Fibroblast of the aortic adventitia (primary cell): Measurements from ENCODE around the gene NEBL. TPM values are rescaled to one million over a fixed set of nuclear protein-coding genes. Genes with fewer than 3 reads are reported as not detected.

ENCODE experiments used
- DNase-seq: peaks from one replicate; pipeline ENCODE4 v3.0.0-alpha.2; 2010; ENCODE audit warnings: low read depth
- H3K4me3 ChIP-seq: 2 replicates; pipeline ENCODE4 v1.5.1; 2011; ENCODE audit warnings: low read depth, mild to moderate bottlenecking, control low read depth, low read length, moderate library complexity
- total RNA-seq: library from RNA; depleted of rRNA; stranded (reverse); fragments of >200 nt; gene quantifications from 2 replicates; pipeline ENCODE4 v1.2.3, GENCODE V29; 2012; ENCODE audit warnings: low replicate concordance
- TF ChIP-seq, protein P1 (sequence below): IDR thresholded peaks from 2 replicates; pipeline ENCODE4 v1.5.1; 2011; ENCODE audit warnings: mild to moderate bottlenecking, low read length, control low read depth, inconsistent platforms; ENCODE audit not compliant: insufficient read depth

Gene NEBL
- total RNA-seq, 1 donor, result 0.09 TPM

DNA sequence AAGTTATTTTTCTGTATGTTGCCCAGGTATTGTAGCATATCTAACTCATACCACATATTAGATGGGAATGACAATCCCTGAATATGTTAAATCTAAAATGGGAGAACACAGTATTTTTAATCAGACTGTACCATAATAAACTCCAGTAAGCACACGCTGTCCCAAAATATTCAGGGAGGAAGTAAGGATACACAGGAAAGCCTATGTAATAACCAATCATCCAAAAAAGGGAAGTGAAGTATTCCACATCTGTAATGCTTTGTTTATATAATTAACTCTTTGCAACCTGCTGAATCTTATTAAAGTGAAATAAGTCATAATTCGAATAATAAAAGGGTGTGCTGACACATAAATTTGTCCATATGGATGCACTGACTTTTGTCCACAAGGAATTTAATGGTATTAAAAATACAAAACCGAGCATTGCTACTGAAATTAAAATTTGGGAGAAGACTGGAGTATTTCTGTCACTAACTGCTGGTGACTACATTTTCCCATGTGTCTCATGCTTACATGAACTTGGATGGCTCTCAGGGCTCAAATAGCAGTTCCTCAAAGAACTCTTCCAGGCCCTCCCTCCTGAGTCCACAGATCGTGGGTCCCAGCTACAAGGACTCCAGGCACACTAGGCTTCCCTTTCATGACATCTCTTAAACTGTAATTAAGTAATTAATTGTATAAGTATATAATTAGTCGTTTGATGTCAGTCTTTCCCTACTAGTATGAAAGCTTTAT, 120.6 kb downstream of the NEBL start:
- no peak for DNase-seq
- no peak overlapping the region for H3K4me3 ChIP-seq
- TF ChIP-seq, protein P1, sequence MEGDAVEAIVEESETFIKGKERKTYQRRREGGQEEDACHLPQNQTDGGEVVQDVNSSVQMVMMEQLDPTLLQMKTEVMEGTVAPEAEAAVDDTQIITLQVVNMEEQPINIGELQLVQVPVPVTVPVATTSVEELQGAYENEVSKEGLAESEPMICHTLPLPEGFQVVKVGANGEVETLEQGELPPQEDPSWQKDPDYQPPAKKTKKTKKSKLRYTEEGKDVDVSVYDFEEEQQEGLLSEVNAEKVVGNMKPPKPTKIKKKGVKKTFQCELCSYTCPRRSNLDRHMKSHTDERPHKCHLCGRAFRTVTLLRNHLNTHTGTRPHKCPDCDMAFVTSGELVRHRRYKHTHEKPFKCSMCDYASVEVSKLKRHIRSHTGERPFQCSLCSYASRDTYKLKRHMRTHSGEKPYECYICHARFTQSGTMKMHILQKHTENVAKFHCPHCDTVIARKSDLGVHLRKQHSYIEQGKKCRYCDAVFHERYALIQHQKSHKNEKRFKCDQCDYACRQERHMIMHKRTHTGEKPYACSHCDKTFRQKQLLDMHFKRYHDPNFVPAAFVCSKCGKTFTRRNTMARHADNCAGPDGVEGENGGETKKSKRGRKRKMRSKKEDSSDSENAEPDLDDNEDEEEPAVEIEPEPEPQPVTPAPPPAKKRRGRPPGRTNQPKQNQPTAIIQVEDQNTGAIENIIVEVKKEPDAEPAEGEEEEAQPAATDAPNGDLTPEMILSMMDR, result no peak

DNA sequence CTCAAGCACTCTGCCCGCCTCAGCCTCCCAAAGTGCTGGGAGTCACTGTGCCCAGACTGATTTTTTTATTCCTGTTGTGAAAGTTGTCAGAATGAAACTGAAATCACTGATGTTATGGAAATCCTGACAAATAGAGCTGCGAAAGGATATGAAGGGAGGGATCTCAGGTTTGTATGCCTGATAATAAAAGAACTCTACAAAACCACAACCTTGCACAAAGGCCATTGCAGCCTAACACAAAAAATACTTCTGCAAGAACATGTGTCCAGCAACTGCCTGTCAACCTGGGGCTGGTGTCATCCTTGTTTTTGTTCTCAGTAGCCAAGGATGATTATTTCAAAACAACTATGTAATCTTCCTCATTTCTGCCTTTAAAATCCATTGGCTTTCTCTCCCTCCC, 126.1 kb downstream of the NEBL start:
- no peak for DNase-seq
- TF ChIP-seq, protein P1, result no peak
- no peak overlapping the region for H3K4me3 ChIP-seq

DNA sequence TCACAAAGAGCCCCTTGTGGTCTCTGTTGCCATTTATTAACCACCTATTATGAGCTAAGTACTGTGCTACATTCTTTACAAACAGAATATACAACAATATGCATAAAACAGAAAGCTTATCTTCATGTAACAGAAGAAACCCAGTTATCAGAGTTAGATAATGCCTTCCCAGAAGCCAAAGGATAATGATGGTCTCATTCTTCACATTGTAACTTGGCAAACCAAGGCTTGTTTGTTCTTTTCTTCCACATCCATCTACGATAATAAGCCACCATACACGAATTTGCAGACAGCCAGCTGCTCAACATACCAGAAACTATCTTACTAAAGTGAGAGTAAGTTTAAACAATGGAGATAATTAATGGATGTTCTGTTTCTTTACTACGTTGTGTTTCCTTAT, 127.6 kb downstream of the NEBL start:
- H3K4me3 ChIP-seq, result no peak overlapping the region
- no peak for DNase-seq
- TF ChIP-seq, protein P1, result no peak

DNA sequence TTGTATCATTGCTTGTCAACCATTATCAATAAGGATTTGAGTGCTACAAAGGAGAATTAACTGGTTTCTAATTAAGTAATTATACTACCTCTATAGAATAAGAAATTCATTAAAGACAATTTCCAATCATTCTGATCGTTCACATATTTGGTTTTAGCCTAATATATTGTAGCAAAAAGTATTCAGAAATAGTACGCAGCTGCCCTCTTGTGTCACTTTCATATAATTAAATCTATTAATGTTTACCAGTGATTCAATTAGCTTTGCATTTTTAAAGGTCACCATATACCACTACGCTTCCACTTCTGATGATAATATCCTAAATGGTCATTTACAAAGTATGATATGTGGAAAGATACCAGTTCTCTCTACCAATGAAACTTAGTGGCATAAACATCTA, 128.3 kb downstream of the NEBL start:
- TF ChIP-seq, protein P1, result no peak
- no peak overlapping the region for H3K4me3 ChIP-seq
- DNase-seq, result peak; percentile 11

DNA sequence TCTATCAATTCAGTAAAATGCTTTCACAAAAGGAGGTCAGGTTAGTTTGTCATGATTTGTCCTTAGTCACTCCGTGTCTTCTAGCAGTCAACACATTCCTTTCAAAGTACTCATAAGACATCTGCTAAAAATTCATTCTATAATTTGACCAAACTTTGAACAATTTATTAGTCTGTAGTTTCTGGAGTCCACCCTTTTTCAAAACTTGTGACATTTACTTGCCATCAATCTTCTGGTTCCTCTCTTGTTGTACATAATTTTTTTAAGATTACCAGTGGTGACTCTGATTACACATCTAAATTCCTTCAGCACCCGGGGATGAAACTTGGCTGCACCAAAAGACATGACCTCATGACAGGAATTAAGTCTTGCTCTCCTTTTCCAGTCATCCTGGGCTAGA, 130.1 kb downstream of the NEBL start:
- DNase-seq, result peak; percentile 2
- TF ChIP-seq, protein P1, result no peak

DNA sequence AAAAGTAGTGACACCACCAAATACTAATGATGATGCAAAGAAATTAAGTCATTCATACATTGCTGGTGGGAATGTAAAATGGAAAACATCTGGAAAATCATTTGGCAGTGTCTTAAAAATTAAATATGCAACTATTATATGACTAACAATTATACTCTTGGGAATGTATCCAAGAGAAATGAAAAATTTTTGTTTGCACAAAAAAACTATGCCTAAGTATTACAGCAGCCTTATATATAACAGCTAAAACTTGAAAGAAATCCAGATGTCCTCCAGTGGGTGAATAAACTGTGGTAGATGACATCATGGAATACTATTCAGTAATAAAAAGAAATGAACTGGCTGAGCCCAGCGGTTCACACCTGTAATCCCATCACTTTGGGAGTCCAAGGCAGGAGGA, 132.0 kb downstream of the NEBL start:
- no peak for DNase-seq
- no peak overlapping the region for H3K4me3 ChIP-seq
- TF ChIP-seq, protein P1, result no peak

More for the DNA sequence above, 130.1 kb downstream of the NEBL start:
- no peak overlapping the region for H3K4me3 ChIP-seq

DNA sequence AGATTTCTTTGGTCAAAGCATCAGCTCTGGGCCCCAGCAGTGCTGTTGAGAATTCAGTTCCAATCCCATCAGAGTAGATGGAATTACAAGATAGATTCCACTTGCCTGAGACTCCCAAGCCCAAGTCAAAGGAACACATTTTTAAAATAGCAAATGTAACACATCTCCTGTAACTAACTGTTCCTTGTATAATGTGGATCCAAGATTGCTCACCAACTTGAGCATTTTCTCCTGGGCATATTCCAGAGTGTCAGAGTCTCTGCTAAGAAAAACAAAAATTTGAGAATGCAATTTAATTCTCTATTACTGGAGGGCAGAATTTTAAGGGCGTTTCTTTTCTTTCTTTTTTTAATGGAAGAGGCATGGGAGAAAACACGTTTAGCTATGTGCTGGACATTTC, 136.7 kb downstream of the NEBL start:
- DNase-seq, result no peak
- H3K4me3 ChIP-seq, result no peak overlapping the region
- TF ChIP-seq, protein P1, result no peak
